ENCODE results near the gene COX10.
"Not testable (repeated sequence)": the region's sequence is repeated elsewhere in the genome, so short reads cannot be mapped to it uniquely, and the experiment has no call there.

Gene COX10

GRCh38 chr17:14125518-14126137 is 56.3 kb downstream of the COX10 start:
- no peak for DNase-seq

DNA sequence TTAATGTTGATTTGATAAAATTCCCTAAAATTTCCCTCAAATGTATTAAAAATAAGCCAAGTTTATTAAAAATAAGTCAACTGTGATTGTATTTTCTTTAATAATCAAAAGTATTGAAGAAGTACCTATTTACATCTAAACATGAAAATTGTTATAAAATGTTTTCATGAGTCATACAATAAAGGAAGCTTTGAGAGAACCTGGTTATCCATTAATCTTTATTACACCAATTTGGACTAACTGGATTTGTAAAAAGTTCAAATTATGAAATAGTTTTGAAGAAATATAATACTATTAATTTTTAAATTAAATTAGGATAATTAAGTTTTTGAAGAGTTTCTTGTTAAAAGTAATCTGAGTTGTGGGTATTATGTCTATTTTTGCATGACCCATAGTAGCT is 63.8 kb downstream of the COX10 start:
- DNase-seq, result no peak

DNA sequence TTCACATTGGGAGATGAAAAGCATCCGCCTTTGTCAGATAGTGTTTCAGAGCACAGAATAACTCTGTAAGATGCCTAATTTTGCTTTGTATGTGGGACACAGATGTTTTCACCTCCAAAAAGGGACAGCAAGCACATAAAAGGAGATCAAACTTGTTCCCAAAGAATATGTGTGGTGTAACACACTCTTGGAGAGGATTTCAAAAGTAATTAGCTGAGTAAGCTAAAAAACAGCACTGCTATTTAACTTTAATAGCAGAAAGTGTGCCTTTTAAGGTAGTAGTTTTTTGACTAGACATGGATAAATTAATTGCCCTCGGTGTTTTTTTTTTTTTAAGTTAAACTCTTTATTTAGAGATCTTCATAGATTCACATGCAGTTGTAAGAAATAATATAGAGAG is 65.2 kb downstream of the COX10 start:
- no peak for DNase-seq

GRCh38 chr17:14135906-14136590 is 66.7 kb downstream of the COX10 start:
- no peak for DNase-seq

DNA sequence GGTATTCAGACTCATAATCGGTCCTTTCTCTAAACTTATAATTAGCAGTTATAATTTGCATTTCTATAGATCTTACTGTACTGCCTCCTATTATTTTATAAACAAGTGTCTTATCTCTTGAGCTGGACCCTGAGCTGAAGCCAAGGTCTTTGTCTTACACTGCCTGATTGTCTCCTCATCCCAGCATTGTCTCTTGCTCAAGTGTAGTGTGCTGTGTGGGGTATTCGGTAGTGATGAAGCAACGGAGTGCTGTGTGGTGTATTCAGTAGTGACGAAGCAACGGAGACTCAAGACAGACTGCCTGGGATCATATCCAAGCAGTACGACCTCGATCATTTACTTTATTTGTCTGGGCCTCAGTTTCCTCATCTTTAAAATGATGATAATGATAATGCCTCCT is 69.3 kb downstream of the COX10 start:
- no peak for DNase-seq

GRCh38 chr17:14143688-14144087 is 74.4 kb downstream of the COX10 start:
- DNase-seq, result no peak

DNA sequence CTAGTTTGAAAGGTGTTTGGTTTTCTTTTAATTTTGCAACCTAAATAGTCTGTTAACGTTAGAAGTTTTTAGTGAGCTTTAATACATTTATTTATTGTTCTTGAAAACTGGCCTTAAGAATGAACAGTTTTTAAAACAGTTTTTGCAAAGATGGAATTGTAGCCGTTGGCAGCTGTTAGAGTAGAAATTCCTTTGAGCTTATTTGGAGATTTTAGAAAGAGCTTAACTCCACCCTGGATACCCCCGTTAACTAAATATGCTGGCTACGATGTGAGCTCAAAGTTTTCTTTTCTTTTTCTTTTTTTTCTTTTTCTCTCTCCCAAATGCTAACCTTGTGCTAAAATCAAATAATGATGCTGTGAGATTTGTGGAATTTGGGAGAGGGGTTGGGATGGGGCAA is 75.2 kb downstream of the COX10 start:
- DNase-seq, result no peak

DNA sequence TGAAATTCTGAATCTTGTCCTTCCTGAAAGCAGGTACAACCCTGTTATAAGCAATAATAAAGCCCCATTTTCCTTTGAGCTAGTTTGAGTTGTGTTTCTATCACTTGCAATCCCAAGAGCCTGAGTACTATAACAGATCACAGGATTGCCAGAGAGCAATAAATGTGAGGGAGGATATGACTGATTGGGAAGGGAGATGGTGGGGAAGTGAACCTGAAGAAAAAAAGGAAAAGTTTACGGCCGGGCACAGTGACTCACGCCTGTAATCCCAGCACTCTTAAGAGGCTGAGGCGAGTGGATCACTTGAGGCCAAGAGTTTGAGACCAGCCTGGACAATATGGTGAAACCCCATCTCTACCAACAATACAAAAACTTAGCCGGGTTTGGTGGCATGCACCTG is 80.4 kb downstream of the COX10 start:
- DNase-seq, result no peak

DNA sequence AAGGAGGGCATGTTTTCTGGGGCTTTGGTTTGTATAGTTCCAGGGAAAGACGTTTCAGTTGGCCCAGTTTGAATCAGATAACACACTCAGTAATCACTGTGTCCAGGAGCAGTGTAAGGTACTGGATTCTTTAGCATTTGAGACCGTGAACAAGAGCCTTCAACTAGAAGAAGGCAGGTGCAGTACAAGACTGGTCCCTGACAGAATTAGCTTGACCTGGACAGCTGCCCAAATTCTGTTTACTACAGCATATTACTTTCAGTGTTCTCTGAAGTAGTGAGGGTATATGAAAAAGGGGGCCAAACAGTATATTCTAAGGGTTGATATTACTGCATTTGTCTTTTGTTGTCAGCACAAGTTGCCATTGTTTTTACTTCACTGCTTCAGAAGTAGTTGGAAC is 81.3 kb downstream of the COX10 start:
- no peak for DNase-seq

- DNase-seq, result no peak
Measured at GRCh38 chr17:14152721-14153120, 83.4 kb downstream of the COX10 start.

DNA sequence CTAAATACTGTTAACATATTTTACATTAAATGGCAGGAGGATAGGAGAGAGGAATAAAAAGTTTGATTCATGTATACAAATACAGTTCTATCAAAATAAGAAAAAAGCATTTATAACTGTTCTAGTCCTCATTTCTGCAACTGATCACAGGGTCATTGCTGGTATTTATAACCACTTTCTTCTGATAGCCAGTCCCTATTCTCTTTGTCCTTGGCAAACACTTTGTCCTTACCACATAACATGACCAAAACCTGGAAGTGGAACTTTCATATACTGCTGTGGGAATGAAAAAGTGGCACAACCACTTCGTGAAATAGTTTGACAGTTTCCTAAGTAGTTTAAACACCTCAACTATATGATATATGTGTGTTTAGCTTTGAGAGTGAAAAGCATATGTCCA is 84.1 kb downstream of the COX10 start:
- no peak for DNase-seq

- DNase-seq, result no peak
Measured at GRCh38 chr17:14156689-14157088, 87.4 kb downstream of the COX10 start.

DNA sequence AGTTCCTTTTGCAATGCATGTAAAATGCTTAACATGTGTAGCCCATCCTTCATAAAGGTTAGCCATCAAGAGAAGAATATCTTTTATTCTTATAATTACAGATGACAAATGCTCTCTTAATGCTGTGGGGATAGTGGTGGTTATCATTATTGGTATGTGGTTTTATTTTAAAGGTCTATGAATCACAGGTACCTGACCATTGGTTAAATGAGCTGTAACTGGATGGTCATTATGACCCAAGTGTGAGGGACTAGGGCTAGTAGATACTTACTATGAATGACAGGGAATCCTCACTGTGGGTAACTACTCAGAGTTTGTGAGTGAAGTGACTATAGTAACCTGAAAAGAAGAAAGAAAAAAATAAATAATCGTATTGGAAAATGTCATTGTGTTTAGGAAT is 88.5 kb downstream of the COX10 start:
- no peak for DNase-seq

DNA sequence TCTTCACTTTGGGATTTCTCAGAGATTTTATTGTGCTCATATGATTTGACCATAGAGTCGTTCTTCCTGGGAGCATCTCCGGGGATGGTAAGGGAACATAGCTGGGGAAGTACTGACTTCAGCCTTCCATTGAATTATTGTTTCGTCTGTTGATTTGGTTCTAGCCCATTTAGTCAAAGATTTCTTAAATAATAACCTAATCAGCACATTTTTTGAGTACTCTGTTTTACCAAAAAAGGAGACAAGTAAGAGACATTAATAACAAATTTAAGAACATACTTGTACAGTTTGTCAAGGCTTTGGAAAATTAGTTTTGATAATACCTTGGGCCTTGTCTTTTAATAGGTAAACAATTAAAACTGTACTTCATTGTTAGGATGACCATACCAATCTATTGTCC is 89.4 kb downstream of the COX10 start:
- DNase-seq, result no peak

GRCh38 chr17:14161419-14161818 is 92.1 kb downstream of the COX10 start:
- no peak for DNase-seq

DNA sequence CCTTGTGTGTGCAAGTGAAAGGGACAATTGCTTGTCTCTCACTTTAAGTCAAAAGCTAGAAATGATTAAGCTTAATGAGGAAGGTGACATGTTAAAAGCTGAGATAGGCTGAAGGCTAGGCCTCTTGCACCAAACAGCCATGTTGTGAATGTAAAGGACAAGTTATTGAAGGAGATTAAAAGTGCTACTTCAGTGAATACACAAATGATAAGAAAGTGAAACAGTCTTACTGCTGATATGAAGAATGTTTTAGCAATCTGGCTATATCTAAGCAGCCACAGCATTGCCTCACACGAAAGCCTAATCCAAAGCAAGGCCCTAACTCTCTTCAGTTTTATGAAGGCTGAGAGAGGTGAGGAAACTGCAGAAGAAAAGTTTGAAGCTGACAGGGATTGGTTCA is 96.3 kb downstream of the COX10 start:
- no peak for DNase-seq

GRCh38 chr17:14167831-14168230 is 98.5 kb downstream of the COX10 start:
- DNase-seq, result not testable (repeated sequence)

- DNase-seq, result no peak
Measured at GRCh38 chr17:14168582-14168981, 99.3 kb downstream of the COX10 start.

GRCh38 chr17:14169287-14169686 is 100.0 kb downstream of the COX10 start:
- DNase-seq, result no peak

GRCh38 chr17:14169901-14170300 is 100.6 kb downstream of the COX10 start:
- no peak for DNase-seq

DNA sequence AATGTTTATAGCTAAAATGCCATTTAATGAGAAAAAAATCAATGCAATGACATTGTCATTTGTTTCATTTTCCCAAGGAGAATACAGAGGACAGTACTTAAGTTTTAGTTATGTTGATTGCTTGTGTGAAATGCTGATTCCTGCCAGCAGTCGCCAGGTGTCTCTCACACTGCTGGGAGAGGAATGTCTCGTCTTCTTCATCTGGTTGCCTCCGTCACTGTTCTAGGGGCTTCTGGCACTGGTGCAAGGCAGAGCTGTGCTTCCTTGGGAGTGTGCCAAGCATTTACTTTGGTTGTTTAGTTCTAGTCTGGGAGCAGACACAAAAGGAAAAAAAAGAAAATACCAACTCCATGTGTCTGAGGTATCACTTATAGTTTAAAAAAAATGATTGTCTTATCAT is 107.7 kb downstream of the COX10 start:
- not testable (repeated sequence) for DNase-seq

DNA sequence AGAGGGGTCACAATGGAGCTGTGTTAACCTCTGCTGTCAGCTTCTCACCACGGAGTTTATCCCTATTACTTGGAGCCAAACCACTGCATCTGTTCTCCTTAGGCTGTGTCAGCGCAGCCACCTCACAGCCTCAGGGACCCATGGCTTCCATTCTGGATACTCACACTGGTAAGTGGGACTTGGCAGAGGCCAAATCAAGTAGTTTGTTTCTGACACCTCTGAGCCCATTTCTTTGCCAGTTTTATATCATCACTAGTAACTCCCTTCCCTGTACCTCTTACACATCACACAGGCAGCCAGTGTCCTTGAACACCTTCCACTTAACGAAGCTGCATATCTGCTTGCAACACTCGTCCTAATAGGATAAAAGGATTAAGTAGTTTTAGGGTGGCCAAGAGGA is 108.5 kb downstream of the COX10 start:
- not testable (repeated sequence) for DNase-seq

DNA sequence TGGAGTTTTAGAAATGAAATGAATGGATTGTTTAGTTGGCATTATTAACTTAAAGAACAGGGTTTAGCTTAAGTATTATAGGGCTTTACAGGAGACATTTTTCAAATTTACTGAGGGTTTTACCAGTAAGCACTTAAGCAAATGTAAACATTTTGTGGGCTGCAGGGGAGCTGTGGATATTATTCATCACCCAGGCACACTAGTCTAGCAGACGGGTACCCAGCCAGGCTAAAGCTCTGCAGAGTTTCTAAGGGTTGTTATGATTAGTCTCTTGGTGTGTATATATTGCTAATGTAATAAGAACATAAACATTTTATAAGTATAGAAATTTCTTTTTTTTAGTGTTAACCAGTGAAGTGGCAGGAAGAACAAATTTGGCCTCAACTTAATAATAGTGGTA is 110.6 kb downstream of the COX10 start:
- not testable (repeated sequence) for DNase-seq

- DNase-seq, result not testable (repeated sequence)
Measured at GRCh38 chr17:14182084-14182483, 112.8 kb downstream of the COX10 start.

DNA sequence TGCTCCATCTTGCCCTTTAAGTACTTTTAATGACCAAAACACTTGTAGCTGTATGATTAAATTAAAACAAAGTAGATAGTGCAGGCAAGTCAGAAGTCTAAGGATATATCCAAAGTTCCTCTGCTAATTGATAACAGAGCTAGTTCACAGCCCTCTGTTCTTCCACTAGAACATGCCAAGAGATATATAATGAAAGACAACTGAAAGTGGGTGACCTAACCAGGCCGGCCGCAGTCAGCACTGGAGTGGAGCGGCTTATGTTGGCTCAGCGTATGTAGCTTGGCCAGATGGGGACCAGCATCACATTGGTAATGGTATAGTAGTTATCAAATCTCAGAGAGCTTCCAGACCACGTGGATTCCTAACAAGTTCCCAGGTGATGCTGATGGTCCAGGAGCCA is 115.2 kb downstream of the COX10 start:
- not testable (repeated sequence) for DNase-seq

Measured in NCI-H526 (cell line).